SK-N-SH (cell line): ENCODE measurements around the gene TBC1D1. TPM values are rescaled to one million over a fixed set of nuclear protein-coding genes. Genes with fewer than 3 reads are reported as not detected.

Experiments used
- CTCF ChIA-PET: fragments of 300-600, 350-600 bp; formaldehyde crosslinking; extraction: SDS; loops from one replicate; lab custom pipeline; 2021; lab: Yijun Ruan, JAX
- POLR2A ChIA-PET: fragments of 350-600 bp; sonication (Branson Sonifier 250); formaldehyde crosslinking; extraction: SDS; loops from one replicate; lab custom pipeline; 2020; ENCODE audit warnings: antibody characterized with exemption, inconsistent platforms; lab: Yijun Ruan, JAX
- DNase-seq: peaks from one replicate; pipeline ENCODE4 v3.0.0; 2012
- H2AFZ ChIP-seq: fragments of 200-600 bp; sonication (generic); 2 replicates; pipeline ENCODE4 v1.8.1; 2016; ENCODE audit warnings: antibody characterized with exemption, mild to moderate bottlenecking, low read depth
- H3F3A ChIP-seq: fragments of 200-600 bp; sonication (generic); replicated peaks from 2 replicates; pipeline ENCODE3; 2016; ENCODE audit warnings: antibody characterized with exemption, mild to moderate bottlenecking; ENCODE audit not compliant: insufficient read depth
- H3K27ac ChIP-seq, 2 experiments: fragments of 200-500 bp in 1 of 2; fragments of 200-600 bp in 1 of 2; sonication (Bioruptor generic) in 1 of 2; sonication (generic), shearing (Covaris generic) in 1 of 2; 2 replicates each; pipeline versions ENCODE4 v1.5.1 to v1.6.1; 2014 to 2016; ENCODE audit warnings: low read depth in 2 of 2, inconsistent platforms in 1 of 2, low read length in 1 of 2, mild to moderate bottlenecking in 1 of 2, mixed read lengths in 1 of 2
- H3K27me3 ChIP-seq: fragments of 200-600 bp; sonication (generic), shearing (Covaris generic); 2 replicates; pipeline ENCODE4 v1.6.1; 2016; ENCODE audit warnings: mixed run types; ENCODE audit not compliant: insufficient read depth
- H3K36me3 ChIP-seq, 2 experiments: fragments of 200-500 bp in 1 of 2; fragments of 200-600 bp in 1 of 2; sonication (Bioruptor generic) in 1 of 2; sonication (generic) in 1 of 2; replicated peaks in 1 of 2; 2 replicates each; pipeline versions ENCODE3 to v1.5.1; 2014 to 2016; ENCODE audit warnings: low read length in 1 of 2, mild to moderate bottlenecking in 1 of 2; ENCODE audit not compliant: insufficient read depth in 2 of 2, control insufficient read depth in 1 of 2
- H3K4me1 ChIP-seq, 2 experiments: fragments of 200-500 bp in 1 of 2; fragments of 200-600 bp in 1 of 2; sonication (Bioruptor generic) in 1 of 2; sonication (generic), shearing (Covaris generic) in 1 of 2; 2 replicates each; pipeline versions ENCODE4 v1.5.1 to v1.6.1; 2014 to 2016; ENCODE audit warnings: low read depth in 1 of 2, low read length in 1 of 2, mixed run types in 1 of 2; ENCODE audit not compliant: insufficient read depth in 2 of 2, control insufficient read depth in 1 of 2
- H3K4me2 ChIP-seq: fragments of 200-600 bp; sonication (generic), shearing (Covaris generic); 2 replicates; pipeline ENCODE4 v1.6.1; 2017; ENCODE audit warnings: mixed run types
- H3K4me3 ChIP-seq, 2 experiments: fragments of 200-500 bp in 1 of 2; fragments of 200-600 bp in 1 of 2; sonication (Bioruptor generic) in 1 of 2; sonication (generic), shearing (Covaris generic) in 1 of 2; 2 replicates each; pipeline versions ENCODE4 v1.5.1 to v1.8.1; 2014 to 2016; ENCODE audit warnings: low read depth in 2 of 2, inconsistent platforms in 1 of 2, low read length in 1 of 2, mild to moderate bottlenecking in 1 of 2, mixed read lengths in 1 of 2, moderate library complexity in 1 of 2
- H3K79me2 ChIP-seq: fragments of 200-600 bp; sonication (generic); 2 replicates; pipeline ENCODE4 v1.8.1; 2017; ENCODE audit warnings: mild to moderate bottlenecking; ENCODE audit not compliant: insufficient read depth
- H3K9ac ChIP-seq: fragments of 200-600 bp; sonication (generic); 2 replicates; pipeline ENCODE4 v1.6.1; 2017; ENCODE audit warnings: mixed run types
- H3K9me2 ChIP-seq: fragments of 200-600 bp; sonication (generic); 2 replicates; pipeline ENCODE4 v1.6.1; 2017; ENCODE audit warnings: mixed run types
- H3K9me3 ChIP-seq: fragments of 200-600 bp; sonication (generic); 2 replicates; pipeline ENCODE4 v1.6.1; 2017; ENCODE audit warnings: mixed run types, mild to moderate bottlenecking, moderate library complexity
- H4K20me1 ChIP-seq: fragments of 200-600 bp; sonication (generic); 2 replicates; pipeline ENCODE4 v1.6.1; 2017; ENCODE audit warnings: mild to moderate bottlenecking, mixed run types; ENCODE audit not compliant: insufficient read depth
- CHD2 ChIP-seq: fragments of 150-350 bp; IDR thresholded peaks from 2 replicates; pipeline ENCODE4 v1.6.1; 2018; ENCODE audit warnings: low read length; ENCODE audit not compliant: partially characterized antibody
- GABPA ChIP-seq: IDR thresholded peaks from 2 replicates; pipeline ENCODE4 v1.4.0; 2012; ENCODE audit warnings: low read depth, mild to moderate bottlenecking
- GATA2 ChIP-seq: sonication (generic); formaldehyde crosslinking; IDR thresholded peaks from 2 replicates; pipeline ENCODE4 v1.5.0; 2020; ENCODE audit warnings: mild to moderate bottlenecking, missing genetic modification reagents
- JUND ChIP-seq: IDR thresholded peaks from 2 replicates; pipeline ENCODE4 v1.4.0; 2012
- MEF2A ChIP-seq: IDR thresholded peaks from 2 replicates; pipeline ENCODE4 v1.4.0; 2012; ENCODE audit warnings: low read depth, borderline replicate concordance
- SIN3A ChIP-seq: IDR thresholded peaks from 2 replicates; pipeline ENCODE4 v1.6.1; 2012; ENCODE audit warnings: low read depth, mild to moderate bottlenecking, low read length, moderate library complexity, borderline replicate concordance
- TCF12 ChIP-seq: IDR thresholded peaks from 2 replicates; pipeline ENCODE4 v1.4.0; 2012
- WGBS: methylation state at CpG from one replicate; pipeline ENCODE4 v1.1.6; 2017; ENCODE audit warnings: low lambda C conversion rate; 5-methylcytosine and 5-hydroxymethylcytosine counted together
- polyA plus RNA-seq, 3 experiments: library from polyadenylated mRNA; depleted of rRNA; stranded (reverse); fragments of >200 nt; gene quantifications; 2 replicates each; pipeline ENCODE4 v1.2.3, GENCODE V29; 2012
- TF ChIP-seq, protein P1 (sequence below): IDR thresholded peaks from 2 replicates; pipeline ENCODE4; 2012
- TF ChIP-seq, protein P2 (sequence below): IDR thresholded peaks from 2 replicates; pipeline ENCODE4 v1.4.0; 2012; ENCODE audit warnings: low read depth, borderline replicate concordance

Gene TBC1D1
- polyA plus RNA-seq, 1 of the 3 experiments (the other 2 are of a cell fraction), result 29.8 TPM

DNA sequence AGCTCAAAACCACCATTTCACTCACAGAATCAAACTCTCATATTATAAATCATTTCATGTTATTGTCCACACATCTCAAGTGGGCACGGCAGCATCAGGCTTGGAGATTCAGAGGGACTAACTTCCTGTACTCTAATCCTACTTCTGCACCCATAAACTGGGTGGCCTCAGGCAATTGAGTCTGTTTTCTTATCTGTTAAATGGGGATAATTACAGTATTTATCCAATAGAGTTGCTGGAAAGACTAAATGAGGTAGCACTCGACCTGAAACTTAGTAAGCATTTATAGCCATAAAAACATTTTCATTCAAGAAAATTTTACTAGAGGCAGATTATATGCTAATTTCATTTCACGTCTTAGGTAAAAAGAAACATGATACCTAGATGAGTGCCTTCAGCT, 13.0 kb downstream of the TBC1D1 start:
- CTCF ChIA-PET, result no interaction called here
- Histone ChIP-seq H3K4me1 (no peaks in the 10 kb centered on the region), H3K4me3 (no peak overlapping the region), H3K79me2 (no peaks in the 10 kb centered on the region), H3K4me2 (no peak overlapping the region), H3K9me3 (no peaks in the 10 kb centered on the region), H4K20me1 (no peaks in the 10 kb centered on the region), H3K9me2 (no peaks in the 10 kb centered on the region), H2AFZ (no peak overlapping the region), H3K36me3 (no peaks in the 10 kb centered on the region), H3K27ac (no peak overlapping the region), H3K27me3 (peaks cover 33% of the 10 kb centered on the region), H3K9ac (no peak overlapping the region), H3F3A (no peaks in the 10 kb centered on the region)
- TF ChIP-seq MEF2A (no peak), GABPA (no peak), TCF12 (no peak), JUND (no peak), SIN3A (no peak), GATA2 (no peak)
- TF ChIP-seq, protein P1, sequence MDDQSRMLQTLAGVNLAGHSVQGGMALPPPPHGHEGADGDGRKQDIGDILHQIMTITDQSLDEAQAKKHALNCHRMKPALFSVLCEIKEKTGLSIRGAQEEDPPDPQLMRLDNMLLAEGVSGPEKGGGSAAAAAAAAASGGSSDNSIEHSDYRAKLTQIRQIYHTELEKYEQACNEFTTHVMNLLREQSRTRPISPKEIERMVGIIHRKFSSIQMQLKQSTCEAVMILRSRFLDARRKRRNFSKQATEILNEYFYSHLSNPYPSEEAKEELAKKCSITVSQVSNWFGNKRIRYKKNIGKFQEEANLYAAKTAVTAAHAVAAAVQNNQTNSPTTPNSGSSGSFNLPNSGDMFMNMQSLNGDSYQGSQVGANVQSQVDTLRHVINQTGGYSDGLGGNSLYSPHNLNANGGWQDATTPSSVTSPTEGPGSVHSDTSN, result no peak
- TF ChIP-seq, protein P2, sequence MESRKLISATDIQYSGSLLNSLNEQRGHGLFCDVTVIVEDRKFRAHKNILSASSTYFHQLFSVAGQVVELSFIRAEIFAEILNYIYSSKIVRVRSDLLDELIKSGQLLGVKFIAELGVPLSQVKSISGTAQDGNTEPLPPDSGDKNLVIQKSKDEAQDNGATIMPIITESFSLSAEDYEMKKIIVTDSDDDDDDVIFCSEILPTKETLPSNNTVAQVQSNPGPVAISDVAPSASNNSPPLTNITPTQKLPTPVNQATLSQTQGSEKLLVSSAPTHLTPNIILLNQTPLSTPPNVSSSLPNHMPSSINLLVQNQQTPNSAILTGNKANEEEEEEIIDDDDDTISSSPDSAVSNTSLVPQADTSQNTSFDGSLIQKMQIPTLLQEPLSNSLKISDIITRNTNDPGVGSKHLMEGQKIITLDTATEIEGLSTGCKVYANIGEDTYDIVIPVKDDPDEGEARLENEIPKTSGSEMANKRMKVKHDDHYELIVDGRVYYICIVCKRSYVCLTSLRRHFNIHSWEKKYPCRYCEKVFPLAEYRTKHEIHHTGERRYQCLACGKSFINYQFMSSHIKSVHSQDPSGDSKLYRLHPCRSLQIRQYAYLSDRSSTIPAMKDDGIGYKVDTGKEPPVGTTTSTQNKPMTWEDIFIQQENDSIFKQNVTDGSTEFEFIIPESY, result no peak
- DNase-seq, result no peak
- POLR2A ChIA-PET, result no interaction called here
- 33% methylated on average over 3 of the region's 3 CpGs for WGBS

DNA sequence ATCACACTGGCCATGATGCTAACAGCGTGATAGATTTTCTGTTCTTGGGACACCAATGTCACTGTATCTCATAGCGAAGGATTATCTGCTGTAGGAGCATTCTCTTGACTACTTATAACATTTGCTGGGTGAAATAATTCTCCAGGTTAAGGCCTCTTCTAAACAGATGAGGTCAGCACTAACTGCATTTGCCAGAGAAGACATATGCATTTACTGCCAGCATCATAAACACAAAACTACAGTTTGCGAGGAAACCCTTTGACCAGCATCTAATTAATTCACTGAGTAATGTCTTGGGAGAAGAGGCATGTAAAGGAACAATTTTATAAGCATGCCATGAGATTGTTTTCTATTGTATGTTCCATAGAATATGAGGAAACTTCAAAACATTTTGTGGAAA, 13.9 kb downstream of the TBC1D1 start:
- DNase-seq, result no peak
- 77% methylated on average over 3 of the region's 3 CpGs for WGBS
- no peaks in the 10 kb centered on the region for H3K36me3 ChIP-seq
- ChIA-PET CTCF (interaction anchor here (1.0 kb wide), 1 partner anchor 13 kb away, joined by 4 read pairs; no protein-coding TSS in a partner anchor), POLR2A (no interaction called here)
- no peak overlapping the region for H3K9ac ChIP-seq
- H3K9me2 ChIP-seq, result no peaks in the 10 kb centered on the region
- no peak overlapping the region for H3K27ac ChIP-seq
- H3F3A ChIP-seq, result no peaks in the 10 kb centered on the region
- H2AFZ ChIP-seq, result no peak overlapping the region
- H3K4me2 ChIP-seq, result no peak overlapping the region
- no peaks in the 10 kb centered on the region for H3K79me2 ChIP-seq
- no peaks in the 10 kb centered on the region for H3K4me1 ChIP-seq
- TF ChIP-seq GABPA (no peak), CHD2 (no peak)
- TF ChIP-seq, protein P2, result no peak
- H3K9me3 ChIP-seq, result no peaks in the 10 kb centered on the region
- no peaks in the 10 kb centered on the region for H4K20me1 ChIP-seq
- H3K27me3 ChIP-seq, result peaks cover 26% of the 10 kb centered on the region; the same call in 1 of the 2 replicates
- no peak overlapping the region for H3K4me3 ChIP-seq
